Pancreas (tissue), 10 donors: Measurements from ENCODE around the gene CWF19L2. TPM values are rescaled to one million over a fixed set of nuclear protein-coding genes. Genes with fewer than 3 reads are reported as not detected.
"Not testable (repeated sequence)": the region's sequence is repeated elsewhere in the genome, so short reads cannot be mapped to it uniquely, and the experiment has no call there.

ENCODE experiments used
- ATAC-seq, 4 donors: fragments of 200-7000 bp; cut with Tn5 transposase; one replicate each; pipeline versions ENCODE4 v1.8.0 to v1.9.1; 2020; ENCODE audit warnings: mild to moderate bottlenecking in 4 of 4, moderate library complexity in 4 of 4
- DNase-seq, 6 donors: peaks; one replicate each; pipeline ENCODE4 v3.0.0-alpha.2; 2020
- FAIRE-seq: peaks from 2 replicates; lab custom pipeline; 2012; peaks lifted over from hg19 to GRCh38; lab: Jason Lieb, UNC
- H3K27ac ChIP-seq, 4 donors: fragments of 200-600 bp; sonication (generic); 1 replicate in 3 of 4; 2 replicates in 1 of 4; pipeline versions ENCODE4 v1.5.0 to v1.8.0; 2020
- H3K27me3 ChIP-seq, 4 donors: fragments of 200-600 bp; one replicate each; pipeline ENCODE4 v1.8.0; 2021
- H3K36me3 ChIP-seq, 3 donors: fragments of 200-600 bp; sonication (generic) in 1 of 3; one replicate each; pipeline versions ENCODE4 v1.5.0 to v1.8.0; 2020 to 2021
- H3K4me1 ChIP-seq, 3 donors: fragments of 200-600 bp; one replicate each; pipeline ENCODE4 v1.8.0; 2021
- H3K4me3 ChIP-seq, 4 donors: fragments of 200-600 bp; sonication (generic) in 2 of 4; one replicate each; pipeline versions ENCODE4 v1.5.0 to v1.8.0; 2020 to 2021
- H3K9me3 ChIP-seq, 4 donors: fragments of 200-600 bp; one replicate each; pipeline ENCODE4 v1.8.0; 2021
- CTCF ChIP-seq, 4 donors: fragments of 200-600 bp; sonication (generic) in 3 of 4; IDR thresholded peaks; one replicate each; pipeline versions ENCODE4 v1.5.0 to v1.8.0; 2021; ENCODE audit warnings: antibody characterized with exemption in 4 of 4
- WGBS, 2 donors: extraction: QIAGEN DNeasy Blood & Tissue Kit; methylation state at CpG; one replicate each; pipeline ENCODE4 v1.1.7; 2013; 5-methylcytosine and 5-hydroxymethylcytosine counted together
- intact Hi-C, 3 donors: fragments of 100-400 bp; cut with DNase I; formaldehyde crosslinking; loops; one replicate each; pipeline versions ENCODE4 v1.11.1 to v1.14.2; 2022
- polyA plus RNA-seq, 2 donors: library from polyadenylated mRNA; stranded (reverse); fragments of 200-250 nt; gene quantifications; one replicate each; pipeline ENCODE4 v1.2.3, GENCODE V29; 2013
- total RNA-seq, 6 donors: library from RNA; stranded (reverse); fragmentation: NEBNext Ultra II Directional in 4 of 6; extraction: Animal tissue kit (Norgen Biotek cat#: 25700) in 4 of 6; gene quantifications; one replicate each; pipeline versions ENCODE4 v1.2.1 to v1.2.4, GENCODE V29; 2021 to 2023
- donor health status: healthy with polysubstance abuse.
- donor health status: DM: no; HTN: no; CAD: no; lungs with moderate emphysema.
- donor health status: DM: no; HTN: no; CAD: no.
- donor health status: control.
- donor health status: control.
- donor health status: Bipolar disorder and iron deficiency.
- donor health status: DM: yes; HTN: yes; CAD: no.
- donor health status: DM: no; HTN: no; CAD: no.
- donor health status: DM: no; HTN: no; CAD: no.
- donor health status: DM: yes; HTN: yes; CAD: no.

Gene CWF19L2
- total and polyA plus RNA-seq, 8 donors = 3.2 to 14.0 (median 6.2) TPM

- ATAC-seq (no peak), DNase-seq (no peak), FAIRE-seq (no peak)
- Histone ChIP-seq H3K4me3 (no peak overlapping the region), H3K27ac (no peak overlapping the region), H3K36me3 (no peaks in the 10 kb centered on the region), H3K9me3 (no peaks in the 10 kb centered on the region), H3K27me3 (no peaks in the 10 kb centered on the region), H3K4me1 (no peaks in the 10 kb centered on the region)
- WGBS, 2 donors = 93 to 95% methylated on average over 3 of the region's 3 CpGs
- intact Hi-C loops = no loop called here
- TF ChIP-seq CTCF (IDR thresholded peaks at IDR 0.05) = no peak
These were observed 65.0 kb downstream of the CWF19L2 start for GRCh38 chr11:107392611-107393010.

GRCh38 chr11:107390701-107391100 lies 66.9 kb downstream of the CWF19L2 start:
- WGBS, 2 donors = 97 to 98% methylated on average over 4 of the region's 4 CpGs
- H3K4me1 ChIP-seq, H3K27me3 ChIP-seq, H3K4me3 ChIP-seq, H3K9me3 ChIP-seq, H3K27ac ChIP-seq, H3K36me3 ChIP-seq, ATAC-seq, DNase-seq, FAIRE-seq, intact Hi-C loops: not testable (repeated sequence)

- no peaks in the 10 kb centered on the region for H3K27me3 ChIP-seq
- TF ChIP-seq CTCF (IDR thresholded peaks at IDR 0.05) = no peak
- no peak for FAIRE-seq
- intact Hi-C loops = no loop called here
- H3K27ac ChIP-seq = no peak overlapping the region
- H3K4me3 ChIP-seq = no peak overlapping the region
- no peak for DNase-seq
- WGBS, 2 donors = 97 to 99% methylated on average over 6 of the region's 6 CpGs
- no peaks in the 10 kb centered on the region for H3K36me3 ChIP-seq
- ATAC-seq = no peak
- H3K4me1 ChIP-seq = no peaks in the 10 kb centered on the region
- no peaks in the 10 kb centered on the region for H3K9me3 ChIP-seq
These were observed 70.0 kb downstream of the CWF19L2 start for GRCh38 chr11:107387666-107388065.

GRCh38 chr11:107385361-107385981 lies 72.2 kb downstream of the CWF19L2 start:
- H3K9me3 ChIP-seq = no peaks in the 10 kb centered on the region
- TF ChIP-seq CTCF (IDR thresholded peaks at IDR 0.05) = no peak
- peak in 3 of 4 donors; percentile 58 to 78 (median 78) for ATAC-seq
- no peak for FAIRE-seq
- no peak overlapping the region for H3K27ac ChIP-seq
- H3K36me3 ChIP-seq = no peaks in the 10 kb centered on the region
- DNase-seq = no peak
- intact Hi-C loops = no loop called here
- WGBS, 2 donors = 57 to 60% methylated on average over 3 of the region's 3 CpGs
- no peak overlapping the region for H3K4me3 ChIP-seq
- H3K4me1 ChIP-seq = no peaks in the 10 kb centered on the region
- no peaks in the 10 kb centered on the region for H3K27me3 ChIP-seq

- intact Hi-C loops = no loop called here
- FAIRE-seq (no peak), DNase-seq (no peak), ATAC-seq (no peak)
- Histone ChIP-seq H3K4me1 (no peaks in the 10 kb centered on the region), H3K9me3 (no peaks in the 10 kb centered on the region), H3K27me3 (no peaks in the 10 kb centered on the region), H3K27ac (no peak overlapping the region), H3K36me3 (no peaks in the 10 kb centered on the region), H3K4me3 (no peak overlapping the region)
- TF ChIP-seq CTCF (IDR thresholded peaks at IDR 0.05) = no peak
- WGBS, 2 donors = 87 to 93% methylated on average over 1 of the region's 1 CpG
These were observed 73.3 kb downstream of the CWF19L2 start for GRCh38 chr11:107384144-107384852.
